Activated naive CD4-positive, alpha-beta T cell treated with Interleukin-2 at 50 U/mL for 16 hours (primary cell): ENCODE measurements around the gene LCNL1.

Experiments used
- DNase-seq: peaks from one replicate; pipeline ENCODE4 v3.0.0-alpha.2; 2020

LCNL1 gene

DNA sequence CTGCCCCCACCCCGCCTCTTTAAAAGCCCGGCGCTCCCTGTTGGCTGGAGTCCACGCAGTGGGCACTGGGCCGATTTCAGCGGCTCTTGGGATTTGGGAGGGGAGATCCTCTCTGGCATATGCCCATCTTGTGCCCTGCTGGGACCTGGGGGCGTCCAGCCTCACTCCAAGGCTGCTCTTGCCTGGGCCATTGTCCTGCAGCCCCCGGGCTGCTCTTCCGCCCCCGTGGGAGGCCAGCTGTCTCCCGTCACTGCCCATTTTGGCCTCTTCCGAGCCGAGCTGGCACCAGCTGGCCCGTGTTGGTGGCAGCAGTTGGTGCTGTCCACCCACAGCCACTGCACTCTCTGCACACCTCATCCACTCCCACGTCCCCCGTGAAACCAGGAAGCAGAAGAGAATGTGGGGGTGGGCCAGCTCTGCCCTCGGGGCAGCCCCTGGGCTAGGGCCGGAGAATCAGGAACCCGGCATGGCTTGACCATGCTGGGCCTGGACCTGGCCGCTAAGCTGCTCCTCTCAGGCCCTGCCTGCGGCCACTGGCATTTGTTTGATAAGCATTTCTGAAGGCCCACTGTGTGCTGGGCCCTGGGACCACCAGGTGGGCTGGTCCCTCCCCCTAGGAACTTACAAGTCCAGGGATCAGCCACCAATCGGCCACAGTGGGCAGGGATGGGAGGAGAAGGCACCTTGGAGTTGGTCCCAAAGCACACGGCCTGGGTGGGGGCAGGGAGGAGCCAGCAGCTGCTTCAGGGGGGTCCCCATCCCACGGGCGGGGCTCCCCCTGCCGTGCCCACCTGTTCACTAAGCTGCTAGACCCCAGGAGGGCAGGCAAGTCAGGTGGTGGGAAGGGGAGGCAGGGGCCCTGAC is 35.5 kb upstream of the LCNL1 start:
- no peak for DNase-seq

DNA sequence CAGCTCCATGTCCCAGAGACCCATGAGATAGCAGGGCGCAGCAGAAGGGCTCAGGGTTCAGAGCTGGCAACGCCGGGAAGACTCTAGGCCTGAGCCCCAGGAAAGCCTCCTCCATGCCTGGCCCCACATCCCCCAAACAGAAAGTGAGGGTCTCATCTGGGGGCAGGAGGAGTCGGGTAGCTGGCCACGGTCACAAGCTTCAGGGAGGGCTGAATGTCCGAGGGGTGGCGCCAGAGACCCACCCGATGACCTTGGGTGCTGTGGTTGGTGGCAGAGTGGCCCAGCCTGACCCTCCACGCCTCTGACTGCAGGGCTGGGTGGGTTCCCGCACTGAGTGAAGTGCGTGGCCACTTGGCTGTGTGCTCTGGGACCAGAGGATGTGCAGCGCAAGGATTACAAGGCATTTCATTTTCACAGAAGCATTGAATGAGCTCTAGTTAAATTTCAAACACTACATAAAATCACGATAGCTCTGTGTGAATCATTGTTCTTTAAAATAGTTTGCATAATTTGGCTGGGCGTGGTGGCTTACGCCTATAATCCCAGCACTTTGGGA is 34.8 kb upstream of the LCNL1 start:
- no peak for DNase-seq

DNA sequence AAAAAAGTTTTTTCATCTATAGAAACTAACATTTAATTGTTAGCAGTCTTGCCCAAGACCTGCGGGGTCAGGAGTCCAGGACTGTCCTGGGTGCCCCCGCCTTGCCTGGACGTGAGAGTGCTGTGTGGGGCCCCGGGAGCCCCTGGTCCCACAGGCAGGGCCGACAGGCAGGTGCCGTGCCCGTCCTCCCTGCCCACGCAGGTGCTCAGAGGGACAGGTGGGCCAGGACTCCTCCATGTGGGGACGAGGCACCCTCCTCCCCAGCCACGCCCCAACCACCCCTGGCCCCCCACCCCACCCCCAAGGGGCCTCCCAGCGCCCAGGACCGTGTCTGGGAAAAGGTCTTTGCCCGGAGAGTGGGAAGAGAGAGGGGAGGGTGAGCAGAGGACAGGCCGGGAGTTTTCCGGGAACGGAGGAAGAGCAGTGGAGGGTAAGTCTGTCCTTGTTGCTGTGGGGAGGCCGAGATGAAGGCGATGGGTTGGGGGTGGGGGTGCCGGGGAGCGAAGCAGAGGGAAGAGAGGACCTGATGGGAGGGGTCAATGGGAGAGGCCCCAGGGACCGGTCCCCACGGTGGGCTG is 33.5 kb upstream of the LCNL1 start:
- no peak for DNase-seq

DNA sequence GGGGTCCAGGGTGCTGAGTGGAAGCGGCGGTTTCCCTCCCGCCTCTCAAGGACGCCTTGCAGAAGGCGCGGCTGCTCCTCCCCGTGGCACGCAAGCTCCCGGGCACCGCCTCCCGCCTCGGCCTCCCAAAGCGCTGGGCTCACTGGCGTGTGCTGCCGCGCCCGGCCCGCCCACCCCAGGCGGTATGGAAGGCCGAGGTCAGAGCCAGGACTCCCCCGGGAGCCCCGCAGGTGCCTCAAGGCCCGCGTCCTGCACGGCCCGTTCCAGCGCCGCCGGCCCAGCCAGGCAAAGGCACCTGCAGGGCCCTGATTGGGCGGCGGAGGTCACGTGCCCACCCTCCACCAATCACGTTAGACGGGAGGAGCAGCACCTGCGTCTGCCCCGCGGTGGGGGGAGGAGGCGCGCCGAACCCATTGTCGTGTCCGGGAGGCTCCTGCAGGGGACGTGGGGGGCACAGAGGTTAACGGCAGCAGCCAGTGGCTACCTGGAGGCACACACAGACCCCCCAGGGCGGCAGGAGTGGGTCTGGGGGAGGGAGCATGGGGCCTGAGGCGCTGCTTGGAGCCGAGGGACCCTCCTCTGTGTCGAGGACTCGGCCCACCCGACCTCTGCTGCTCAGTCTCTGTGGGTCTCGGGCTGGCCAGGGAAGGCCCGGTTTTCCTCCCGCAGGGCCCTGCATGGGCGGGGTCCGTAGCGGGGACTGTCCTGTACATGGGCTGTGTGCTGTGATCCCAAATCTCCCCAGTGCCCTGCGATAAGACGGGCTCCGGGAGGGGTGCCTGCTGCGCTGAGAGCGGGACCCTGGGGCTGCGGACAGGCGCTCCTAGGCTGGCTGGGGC is 32.8 kb upstream of the LCNL1 start:
- DNase-seq = peak; percentile 98

DNA sequence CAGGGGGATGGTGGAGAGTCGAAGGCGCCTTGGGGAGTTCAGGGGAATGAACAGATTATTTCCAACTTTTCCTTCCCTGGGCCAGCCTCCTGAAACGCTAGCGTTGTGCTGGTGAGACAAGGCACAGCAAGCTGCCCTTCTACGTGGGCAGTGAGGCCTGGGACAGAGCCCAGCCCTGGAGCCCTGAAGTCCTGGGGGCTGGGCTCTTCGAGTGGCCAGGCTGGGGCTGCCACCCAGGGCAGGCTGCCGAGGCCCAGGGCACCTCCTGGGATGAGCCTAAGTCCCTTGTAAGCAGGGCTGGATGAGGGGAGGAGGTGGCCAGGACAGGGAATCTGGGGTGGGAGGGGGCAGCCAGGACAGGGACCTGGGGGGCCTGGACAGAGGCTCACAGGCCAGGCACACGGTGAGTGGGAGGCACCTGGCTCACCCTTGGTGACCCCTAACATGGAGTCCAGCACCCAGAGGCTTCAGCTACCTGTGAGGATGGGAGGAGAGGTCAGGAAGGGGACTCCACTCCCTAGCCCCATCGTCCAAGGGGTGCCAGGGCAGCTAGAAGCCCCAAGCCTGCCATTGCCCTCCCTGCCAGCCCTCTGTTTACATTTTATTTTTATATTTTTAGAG is 32.0 kb upstream of the LCNL1 start:
- no peak for DNase-seq

DNA sequence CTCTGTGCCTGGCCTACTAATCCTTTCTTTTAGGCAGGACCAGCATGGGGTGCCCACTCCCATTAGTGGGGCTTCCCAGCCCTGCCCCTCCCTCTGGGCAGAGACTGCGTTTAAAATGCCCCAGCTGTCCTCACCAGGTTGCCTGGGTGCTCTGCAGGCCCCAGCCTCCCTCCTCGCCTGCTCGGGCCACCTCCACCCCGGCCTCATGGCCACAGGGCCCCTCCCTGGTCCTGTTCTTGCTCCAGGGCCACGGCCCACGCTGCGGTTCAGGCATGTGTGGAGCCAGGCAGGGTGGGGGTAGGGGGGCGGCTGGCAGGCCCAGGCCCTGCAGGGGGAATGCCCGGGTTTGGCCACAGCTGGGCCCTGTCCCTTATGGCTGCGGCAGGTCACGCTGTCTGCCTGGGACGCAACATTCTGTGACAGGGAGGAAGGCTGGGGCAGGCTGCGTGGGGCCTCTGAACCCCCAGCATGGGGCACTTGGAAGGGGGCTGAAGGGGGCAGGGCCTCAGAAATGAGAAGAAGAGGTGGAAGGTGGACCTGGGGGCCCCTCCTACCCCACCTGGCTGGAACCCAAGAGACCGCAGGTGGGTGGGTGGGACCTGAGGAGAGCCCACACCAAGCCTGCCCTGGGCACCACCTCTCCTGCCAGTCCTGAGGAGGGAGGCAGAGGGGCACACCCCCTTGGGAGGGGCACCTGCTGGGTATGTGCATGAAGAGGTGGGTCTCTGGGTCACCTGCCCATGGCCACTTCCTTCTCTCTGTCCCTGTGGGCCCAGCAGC is 31.1 kb upstream of the LCNL1 start, which contains the start of gene LCN12:
LCN12 (plus strand) TSS at position 733 of the 780 bp plus-strand sequence. CDS start 55 bp downstream, outside the sequence.
- DNase-seq = no peak

DNA sequence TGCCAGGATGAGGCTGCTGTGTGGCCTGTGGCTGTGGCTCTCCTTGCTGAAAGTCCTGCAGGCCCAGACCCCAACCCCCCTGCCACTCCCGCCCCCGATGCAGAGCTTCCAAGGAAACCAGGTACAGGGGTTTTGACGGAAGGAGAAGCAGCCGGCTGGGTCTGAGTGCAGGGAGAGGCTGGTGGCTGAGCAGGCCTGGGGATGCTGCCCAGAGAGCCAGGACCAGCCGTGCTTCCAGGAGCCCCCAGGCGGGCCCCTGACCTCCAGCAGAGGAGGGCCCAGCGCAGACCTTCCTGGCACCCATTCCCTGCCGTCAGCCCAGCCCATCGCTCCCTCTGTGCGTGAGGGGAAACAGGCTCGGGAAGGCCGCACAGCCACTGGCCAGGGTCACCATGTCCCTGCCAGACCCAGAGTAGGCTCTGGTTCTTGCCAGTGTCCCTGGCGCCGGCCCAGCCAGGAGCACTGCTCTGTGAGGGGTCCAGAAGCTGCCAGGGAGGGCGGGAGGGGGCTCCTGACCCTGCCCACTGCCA is 30.4 kb upstream of the LCNL1 start:
- no peak for DNase-seq

DNA sequence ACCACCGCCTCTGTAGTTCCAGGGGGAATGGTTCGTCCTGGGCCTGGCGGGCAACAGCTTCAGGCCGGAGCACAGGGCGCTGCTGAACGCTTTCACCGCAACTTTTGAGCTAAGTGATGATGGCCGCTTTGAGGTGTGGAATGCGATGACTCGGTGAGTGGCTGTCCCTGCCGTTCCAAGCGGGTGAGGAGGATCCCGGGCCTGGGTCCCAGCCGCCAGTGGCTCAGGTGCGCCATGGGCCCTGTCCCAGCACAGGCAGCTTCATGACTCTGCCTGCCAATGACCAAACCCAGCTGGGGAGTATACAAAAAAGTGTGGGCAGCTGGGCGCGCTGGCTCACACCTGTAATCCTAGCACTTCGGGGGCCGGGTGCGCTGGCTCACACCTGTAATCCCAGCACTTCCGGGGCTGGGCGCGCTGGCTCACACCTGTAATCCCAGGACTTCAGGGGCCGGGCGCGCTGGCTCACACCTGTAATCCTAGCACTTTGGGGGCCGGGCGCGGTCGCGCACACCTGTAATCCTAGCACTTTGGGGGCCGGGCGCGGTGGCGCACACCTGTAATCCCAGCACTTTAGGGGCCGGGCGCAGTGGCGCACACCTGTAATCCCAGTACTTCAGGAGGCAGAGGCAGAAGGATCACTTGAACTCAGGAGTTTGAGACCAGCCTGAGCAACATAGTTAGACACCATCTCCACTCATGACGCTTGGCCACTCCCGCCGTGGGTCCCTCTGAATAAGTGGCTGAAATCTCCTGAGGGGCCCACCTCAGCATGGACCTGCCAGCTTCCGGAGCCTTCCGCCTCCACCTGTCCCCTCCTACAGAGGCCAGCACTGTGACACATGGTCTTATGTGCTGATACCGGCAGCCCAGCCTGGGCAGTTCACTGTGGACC is 29.7 kb upstream of the LCNL1 start:
- no peak for DNase-seq

DNA sequence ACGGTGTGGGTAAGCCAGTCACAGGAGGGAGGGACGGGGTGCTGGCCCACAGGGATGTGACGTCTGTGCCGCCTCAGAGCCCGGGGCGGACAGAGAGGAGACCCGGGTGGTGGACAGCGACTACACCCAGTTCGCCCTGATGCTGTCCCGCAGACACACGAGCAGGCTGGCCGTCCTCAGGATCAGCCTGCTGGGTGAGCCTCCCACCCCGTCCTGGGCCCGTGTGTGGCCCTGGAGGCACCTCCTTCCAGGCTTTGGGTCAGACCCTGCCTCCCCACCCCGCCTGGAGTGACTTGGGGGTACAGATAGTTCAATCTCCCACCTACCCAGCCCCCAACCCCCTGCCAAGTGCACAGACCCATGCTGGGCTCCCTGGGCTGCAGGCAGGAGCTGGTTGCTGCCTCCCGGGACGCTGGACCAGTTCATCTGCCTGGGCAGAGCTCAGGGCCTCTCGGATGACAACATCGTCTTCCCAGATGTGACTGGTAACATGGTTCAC is 29.0 kb upstream of the LCNL1 start:
- DNase-seq = no peak

DNA sequence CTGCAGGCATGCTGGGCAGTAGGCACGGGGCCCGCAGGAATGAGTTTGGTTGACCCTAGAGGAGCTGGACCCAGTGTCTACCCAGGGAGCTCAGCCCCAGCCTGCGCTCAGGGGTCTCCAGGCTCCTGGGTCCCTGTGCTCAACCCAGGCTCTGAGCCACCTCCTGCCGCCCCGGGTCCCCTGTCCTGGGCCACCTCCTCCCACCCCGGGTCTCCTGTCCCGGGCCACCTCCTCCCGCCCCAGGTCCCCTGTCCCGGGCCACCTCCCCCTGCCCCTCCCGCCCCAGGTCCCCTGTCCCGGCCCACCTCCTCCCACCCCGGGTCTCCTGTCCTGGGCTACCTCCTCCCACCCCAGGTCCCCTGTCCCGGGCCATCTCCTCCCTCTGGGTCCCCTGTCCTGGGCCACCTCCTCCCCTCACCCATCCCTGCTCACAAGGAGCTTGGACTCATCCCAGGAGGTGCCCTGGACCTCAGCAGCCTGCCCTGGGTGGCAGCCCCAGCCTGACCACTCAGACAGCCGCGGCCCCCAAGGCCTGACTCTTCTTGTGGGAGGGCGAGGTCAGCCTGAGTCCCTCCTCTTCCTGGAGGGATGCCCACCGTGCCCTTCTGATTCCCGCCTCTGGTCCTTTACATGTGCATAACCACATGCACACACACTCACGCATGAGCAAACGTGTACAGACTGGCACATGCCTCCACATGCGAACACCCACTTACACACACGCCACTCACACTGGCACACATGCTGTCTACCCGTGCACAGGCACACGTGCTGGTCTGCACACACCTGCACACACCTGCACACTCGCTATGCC is 28.3 kb upstream of the LCNL1 start:
- DNase-seq = no peak

DNA sequence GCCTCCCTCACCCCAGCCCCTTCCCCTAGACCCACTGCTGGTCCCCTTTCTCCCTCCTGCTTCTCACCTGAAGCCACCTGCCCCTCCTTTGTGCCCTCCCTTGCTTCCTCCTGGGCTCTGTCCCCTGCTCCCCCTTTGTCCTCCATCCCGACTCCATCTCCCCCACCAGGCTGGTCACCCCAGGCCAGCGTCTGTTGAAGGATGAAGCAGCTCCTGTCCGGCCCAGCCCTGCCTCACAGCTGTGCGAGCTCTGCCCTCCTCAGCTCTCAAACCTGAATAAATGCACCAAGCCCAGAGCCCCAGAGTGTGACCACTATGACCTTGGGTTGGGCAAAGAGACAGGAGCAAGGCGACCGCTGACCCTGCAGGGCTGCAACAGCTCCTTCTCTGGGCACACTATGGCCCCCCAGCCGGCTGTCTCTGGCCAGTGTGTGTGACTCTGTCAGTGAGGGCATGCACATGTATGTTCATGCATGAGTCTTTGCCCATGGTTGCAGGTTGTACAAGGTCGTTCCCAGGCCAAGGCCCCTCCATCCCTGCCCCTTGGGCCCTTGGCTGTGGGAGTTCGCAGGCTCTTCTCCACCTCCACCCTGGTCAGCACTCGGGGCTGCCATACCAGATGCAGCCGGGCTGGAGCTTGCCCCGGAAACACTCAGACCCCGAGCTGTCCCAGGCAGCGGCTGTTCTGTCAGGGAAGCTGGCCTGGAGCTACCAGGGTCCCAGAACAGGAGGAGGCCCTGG is 27.4 kb upstream of the LCNL1 start:
- no peak for DNase-seq

DNA sequence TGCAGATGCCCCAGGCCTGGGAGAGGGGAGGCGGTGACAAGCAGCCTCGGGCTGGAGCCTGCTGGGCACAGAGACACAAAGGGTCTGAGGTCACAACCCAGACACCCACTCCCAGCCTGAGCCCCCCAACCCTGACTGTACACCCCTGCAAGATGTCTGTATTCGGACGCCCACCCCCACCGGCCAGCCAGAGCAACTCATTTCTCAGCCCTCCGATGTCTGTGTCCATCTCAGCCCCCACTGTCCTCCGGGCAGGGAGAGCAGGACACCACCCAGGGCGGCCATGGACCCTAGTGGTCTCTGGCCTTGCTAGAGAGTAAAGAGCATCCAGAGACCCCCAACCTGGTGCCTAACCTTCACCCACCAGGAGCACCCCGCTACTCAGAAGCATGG is 26.9 kb upstream of the LCNL1 start:
- no peak for DNase-seq

DNA sequence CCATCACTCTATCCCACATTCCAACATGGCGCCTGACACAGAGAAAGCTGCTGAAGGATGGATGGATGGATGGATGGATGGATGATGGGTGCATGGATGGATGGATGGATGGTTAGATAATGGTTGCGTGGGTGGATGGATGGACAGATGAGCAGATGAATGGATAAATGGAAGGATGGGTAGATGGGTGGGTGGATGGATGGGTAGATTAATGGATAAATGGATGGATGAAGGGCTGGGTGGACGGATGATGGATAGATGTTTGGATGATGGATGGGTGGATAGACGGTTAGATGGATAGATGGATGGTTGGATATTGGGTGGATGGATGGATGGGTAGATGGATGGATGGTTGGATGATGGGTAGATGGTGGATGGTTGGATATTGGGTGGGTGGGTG is 26.2 kb upstream of the LCNL1 start:
- no peak for DNase-seq

DNA sequence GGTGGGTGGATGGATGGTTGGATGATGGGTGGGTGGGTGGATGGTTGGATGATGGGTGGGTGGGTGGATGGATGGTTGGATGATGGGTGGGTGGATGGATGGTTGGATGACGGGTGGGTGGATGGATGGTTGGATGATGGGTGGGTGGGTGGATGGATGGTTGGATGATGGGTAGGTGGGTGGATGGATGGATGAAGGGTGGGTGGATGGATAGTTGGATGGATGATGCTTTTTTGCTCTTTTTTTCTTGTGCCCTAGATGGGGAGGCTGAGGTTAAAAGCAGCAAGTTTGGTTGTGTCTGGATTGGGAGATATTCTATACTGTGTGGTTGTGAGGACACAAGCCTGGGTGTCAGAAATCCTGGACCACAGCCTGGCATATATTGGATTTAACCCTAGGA is 25.3 kb upstream of the LCNL1 start:
- no peak for DNase-seq

DNA sequence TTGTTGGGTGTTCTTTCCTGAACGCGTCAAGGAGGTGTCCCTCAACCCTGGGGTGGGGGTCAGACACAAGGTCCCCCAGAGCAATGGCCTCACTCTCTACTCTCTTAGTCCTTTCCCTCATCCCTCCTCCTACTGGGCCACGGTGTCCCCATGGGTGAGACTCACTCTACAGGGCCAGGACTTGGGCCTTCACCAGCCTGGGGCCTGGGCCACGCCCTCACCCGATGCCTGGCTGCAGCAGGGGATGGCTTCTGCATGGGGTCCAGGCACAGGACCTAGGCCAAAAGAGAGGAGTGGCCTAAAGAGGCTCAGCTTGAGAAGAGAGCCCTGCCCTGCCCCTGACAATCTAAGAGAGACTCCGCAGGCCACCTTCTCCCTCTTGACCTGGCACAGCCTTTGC is 24.9 kb upstream of the LCNL1 start:
- no peak for DNase-seq

DNA sequence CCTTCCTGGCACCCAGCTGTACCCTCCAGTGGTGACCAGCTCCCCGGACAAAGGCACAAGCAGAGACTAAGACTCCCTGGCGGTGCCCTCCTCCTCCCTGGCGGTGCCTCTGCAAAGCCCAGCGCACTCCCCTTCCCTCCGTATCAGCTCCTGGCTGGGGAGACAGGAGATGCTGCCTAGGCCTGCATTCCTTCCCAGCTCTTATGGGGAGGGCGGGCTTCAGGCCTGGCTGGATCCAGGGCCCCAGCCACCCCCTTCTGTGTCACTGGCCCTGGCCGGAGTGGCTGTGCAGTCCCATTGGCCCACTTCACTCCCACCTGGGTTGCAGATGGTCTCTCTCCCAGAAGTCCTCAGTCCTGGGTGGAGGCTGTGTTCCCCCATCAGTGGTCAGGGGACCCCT is 24.3 kb upstream of the LCNL1 start:
- DNase-seq = no peak

DNA sequence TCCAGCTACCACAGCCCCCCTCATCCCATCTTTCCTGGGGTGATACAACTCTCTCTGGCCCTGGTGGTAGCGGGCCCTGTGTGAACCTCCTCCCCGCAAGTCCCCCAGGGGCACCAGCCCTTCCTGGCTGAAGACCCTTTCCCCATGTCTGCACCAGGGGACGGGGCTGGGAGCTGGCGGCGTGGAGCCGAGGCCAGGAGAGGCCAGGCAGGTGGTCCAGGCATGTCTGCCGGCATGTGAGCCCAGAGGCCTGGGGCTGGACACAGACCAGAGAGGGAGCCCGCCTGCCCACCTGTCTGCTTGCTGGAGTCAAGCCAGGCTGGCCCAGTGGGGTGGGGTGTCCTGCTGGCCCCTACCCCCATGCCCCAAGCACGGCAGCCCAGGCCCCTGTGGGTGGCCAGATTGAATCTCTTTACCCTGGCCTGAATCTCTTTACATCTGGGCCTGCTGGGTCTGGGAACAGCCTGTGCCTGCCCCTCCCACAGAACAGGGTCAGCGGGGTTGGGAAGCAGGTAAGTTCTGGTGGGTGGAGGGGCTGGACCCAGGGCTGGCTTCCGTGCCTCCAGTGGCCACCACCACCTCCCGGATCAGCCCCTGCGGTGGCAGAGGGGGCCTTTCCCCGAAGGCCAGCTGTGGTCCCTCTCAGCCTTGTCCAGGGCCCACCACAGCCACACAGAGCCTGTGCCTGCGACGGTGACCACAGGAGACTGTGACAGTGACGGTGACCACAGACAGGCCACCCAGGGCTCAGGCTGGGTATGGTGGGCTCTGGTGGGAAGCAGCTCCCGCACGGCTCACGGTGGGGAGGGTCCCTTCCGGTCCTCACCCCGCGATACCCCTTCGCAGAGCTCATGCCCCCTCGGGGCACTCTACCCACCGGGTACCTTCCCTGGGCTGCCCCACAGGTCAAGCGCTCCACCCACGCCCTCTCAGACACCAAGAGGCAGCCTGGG is 23.6 kb upstream of the LCNL1 start:
- no peak for DNase-seq
